ENCODE measurements around the gene ITIH3.

The ITIH3 gene

DNA sequence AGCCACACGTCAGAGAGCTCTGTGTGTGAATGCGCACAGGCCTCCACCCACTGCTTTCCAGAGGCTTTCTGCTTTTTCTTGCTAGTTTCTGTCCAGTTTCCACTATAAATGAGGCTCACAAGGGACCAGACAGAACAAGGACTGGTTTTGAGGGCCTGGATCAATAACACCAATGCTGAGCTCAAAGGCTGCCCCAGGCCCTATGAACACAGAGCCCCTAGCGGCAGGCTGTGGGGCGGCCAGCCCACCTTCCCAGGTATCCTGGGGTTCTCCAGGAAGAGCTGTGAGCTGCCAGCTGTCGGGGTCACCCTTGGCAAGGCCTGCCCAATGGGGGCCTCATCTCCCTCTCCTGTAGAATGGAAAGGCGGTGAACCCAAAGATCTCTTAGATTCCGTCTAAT, 2.2 kb upstream of the ITIH3 start:
- no peak for TF ChIP-seq ZFX (IDR thresholded peaks at IDR 0.05)
- TF ChIP-seq, protein P1, sequence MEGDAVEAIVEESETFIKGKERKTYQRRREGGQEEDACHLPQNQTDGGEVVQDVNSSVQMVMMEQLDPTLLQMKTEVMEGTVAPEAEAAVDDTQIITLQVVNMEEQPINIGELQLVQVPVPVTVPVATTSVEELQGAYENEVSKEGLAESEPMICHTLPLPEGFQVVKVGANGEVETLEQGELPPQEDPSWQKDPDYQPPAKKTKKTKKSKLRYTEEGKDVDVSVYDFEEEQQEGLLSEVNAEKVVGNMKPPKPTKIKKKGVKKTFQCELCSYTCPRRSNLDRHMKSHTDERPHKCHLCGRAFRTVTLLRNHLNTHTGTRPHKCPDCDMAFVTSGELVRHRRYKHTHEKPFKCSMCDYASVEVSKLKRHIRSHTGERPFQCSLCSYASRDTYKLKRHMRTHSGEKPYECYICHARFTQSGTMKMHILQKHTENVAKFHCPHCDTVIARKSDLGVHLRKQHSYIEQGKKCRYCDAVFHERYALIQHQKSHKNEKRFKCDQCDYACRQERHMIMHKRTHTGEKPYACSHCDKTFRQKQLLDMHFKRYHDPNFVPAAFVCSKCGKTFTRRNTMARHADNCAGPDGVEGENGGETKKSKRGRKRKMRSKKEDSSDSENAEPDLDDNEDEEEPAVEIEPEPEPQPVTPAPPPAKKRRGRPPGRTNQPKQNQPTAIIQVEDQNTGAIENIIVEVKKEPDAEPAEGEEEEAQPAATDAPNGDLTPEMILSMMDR (conservative IDR thresholded peaks at IDR 0.05), result no peak

DNA sequence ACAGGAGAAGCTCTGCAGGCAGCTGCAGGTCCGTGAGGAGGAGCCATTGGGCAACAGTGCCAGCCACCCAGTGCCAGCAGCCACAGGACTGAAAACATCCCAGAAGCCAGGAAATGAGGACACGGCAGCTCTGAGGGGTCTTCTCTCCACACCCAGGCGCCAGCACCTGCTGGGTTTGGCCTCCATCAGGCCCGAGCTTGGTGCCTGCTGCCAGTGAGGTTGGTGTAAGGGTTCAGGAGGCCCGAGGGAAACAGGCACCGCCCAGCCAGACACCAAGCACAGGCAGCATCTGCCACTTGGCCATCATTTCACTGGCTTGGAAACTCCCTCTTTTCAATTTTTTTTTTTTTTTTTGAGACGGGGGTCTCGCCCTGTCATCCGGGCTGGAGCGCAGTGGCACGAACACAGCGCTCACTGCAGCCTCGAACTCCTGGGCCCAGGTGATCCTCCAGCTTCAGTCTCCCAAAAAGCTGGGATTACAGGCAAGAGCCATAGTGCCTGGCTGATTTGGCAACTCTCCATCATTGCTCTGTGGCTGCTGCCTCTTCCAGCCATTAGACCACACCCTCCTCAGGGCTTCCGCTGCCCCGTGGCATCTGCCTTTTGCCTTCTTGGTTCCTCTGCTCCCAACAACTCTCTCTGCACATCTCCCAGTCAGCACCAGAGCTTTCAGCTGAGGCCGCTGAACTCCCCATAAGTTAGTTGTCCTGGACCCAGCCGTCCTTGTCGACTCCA, 1.5 kb upstream of the ITIH3 start:
- no peak overlapping the region for H3K27ac ChIP-seq
- no peak for TF ChIP-seq ZFX (IDR thresholded peaks at IDR 0.05)
- TF ChIP-seq, protein P1 (conservative IDR thresholded peaks at IDR 0.05), result no peak

More for the DNA sequence above, 2.2 kb upstream of the ITIH3 start:
- no peak overlapping the region for H3K27ac ChIP-seq

DNA sequence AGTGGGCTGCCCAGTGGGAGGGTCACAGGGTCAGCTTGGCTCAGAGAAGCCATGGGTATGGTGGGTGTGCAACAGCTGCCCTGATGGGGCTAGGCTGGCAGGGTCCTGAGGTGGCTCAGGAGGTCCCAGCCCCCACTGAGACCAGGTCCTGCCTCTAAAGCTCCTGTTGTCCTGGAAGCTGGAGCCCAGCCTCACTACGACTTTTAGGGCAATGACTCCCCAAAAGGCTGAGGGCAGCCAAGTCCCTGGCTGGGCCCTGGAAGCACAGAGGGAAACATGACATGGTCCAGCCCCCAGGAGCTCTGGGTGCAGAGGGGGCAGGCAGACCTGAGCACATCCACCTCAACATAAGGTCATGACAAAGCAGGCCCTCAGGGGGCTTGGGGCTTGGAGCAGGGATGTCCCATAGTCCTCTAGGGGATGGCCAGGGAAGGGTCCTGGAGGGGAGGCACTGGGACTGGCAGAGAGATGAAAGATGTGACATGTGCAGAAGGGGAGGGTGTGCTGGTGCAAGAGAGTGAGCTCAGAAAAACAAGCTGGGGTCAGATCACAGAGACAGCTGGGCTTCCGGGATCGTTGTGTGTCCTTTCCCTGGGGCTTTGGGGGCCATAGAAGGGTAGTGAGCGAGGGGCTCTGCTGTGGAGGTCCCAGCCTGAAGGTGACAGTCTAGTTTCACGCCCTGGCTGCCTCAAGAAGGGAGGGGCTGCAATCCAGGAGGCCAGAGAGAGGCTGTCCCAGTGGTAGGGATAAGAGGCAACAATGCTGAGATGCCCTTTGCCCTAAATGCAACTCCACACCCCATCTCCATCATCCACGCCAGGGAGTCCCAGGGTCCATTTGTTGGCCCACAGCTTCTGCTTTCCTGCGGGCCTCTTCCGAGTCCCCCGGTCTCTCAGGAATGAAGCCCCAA, 639 bp upstream of the ITIH3 start:
- no peak overlapping the region for H3K27ac ChIP-seq

DNA sequence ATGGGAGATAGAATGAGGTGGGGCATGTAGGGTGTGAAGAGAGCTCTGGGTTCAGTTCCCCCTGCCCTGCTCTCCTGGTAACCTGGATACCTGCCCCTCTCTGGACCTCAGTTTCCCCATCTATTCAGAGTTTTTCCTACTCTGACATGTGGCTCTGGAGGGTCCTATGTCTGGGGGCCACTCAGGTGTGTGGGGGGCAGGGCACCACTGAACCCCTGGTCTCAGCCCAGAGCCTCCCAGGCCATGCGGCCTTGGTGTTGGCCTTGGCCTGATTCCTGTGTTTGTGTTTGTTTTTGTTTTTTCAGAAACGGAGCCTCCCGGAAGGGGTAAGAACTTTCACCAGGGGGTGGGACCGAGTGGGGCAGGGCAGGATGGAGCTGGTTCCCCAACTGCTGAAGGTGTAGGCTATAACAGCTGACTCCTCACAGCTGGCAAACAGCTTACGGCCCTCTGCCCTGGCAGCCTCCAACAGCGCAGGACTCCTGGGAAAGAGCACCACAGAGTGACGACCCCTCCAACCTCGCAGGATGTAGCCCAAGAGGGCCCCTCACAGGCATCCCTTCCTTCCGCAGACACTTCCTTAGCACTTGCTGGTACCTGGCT, 803 bp downstream of the ITIH3 start:
- no peak for TF ChIP-seq ZFX (IDR thresholded peaks at IDR 0.05)
- TF ChIP-seq, protein P1 (conservative IDR thresholded peaks at IDR 0.05), result no peak
- no peak overlapping the region for H3K27ac ChIP-seq

More for the DNA sequence above, 639 bp upstream of the ITIH3 start:
- TF ChIP-seq, protein P1 (conservative IDR thresholded peaks at IDR 0.05), result no peak
- TF ChIP-seq ZFX (IDR thresholded peaks at IDR 0.05), result no peak

DNA sequence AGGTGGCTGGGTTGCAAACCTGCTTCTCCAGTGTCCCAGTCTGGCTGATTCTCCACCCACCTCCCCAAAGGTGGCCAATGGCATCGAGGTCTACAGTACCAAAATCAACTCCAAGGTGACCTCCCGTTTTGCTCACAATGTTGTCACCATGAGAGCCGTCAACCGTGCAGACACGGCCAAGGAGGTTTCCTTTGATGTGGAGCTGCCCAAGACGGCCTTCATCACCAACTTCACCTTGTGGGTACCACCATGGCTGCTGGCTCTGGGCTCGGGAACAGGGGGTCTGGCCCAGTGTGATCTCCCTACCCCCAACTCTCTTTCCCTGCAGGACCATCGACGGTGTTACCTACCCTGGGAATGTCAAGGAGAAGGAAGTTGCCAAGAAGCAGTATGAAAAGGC, 1.8 kb downstream of the ITIH3 start:
- no peak overlapping the region for H3K27ac ChIP-seq

DNA sequence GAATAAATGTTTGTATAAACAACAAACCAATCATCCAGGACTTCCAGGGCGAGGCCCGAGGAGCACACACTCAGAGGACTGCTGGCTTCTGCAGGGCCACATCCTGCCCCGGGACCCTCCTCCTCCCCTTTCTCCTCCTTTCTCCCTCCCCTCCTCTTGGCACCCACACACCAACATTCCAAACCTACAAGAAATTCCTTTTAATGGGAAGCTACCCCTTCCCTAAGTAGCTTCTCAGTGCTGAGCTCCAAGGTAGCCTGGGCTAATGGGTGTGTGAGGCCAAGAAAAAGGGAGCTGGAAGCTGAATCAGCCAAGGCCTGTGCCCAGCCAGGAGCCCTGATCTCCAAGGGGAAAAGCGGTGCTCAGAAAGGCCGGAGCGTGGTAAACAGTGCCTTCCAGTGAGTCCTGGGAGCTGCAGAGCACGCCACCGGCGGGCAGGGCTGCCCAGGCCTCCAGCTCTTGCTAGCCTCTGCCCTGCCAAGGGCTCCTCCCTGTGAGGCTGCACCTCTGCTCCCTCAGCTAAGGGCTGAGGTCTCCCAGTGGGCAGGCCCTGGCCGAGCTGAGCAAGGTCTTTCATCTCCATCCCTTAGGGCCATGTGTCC, 3.9 kb downstream of the ITIH3 start:
- TF ChIP-seq, protein P1 (conservative IDR thresholded peaks at IDR 0.05), result no peak
- TF ChIP-seq ZFX (IDR thresholded peaks at IDR 0.05), result no peak
- no peak overlapping the region for H3K27ac ChIP-seq

More for the DNA sequence above, 1.8 kb downstream of the ITIH3 start:
- no peak for TF ChIP-seq ZFX (IDR thresholded peaks at IDR 0.05)
- TF ChIP-seq, protein P1 (conservative IDR thresholded peaks at IDR 0.05), result no peak

All from C4-2B (cell line).